ENCODE results near the gene MAP4. TPM values are rescaled to one million over a fixed set of nuclear protein-coding genes. Genes with fewer than 3 reads are reported as not detected.
A peak's percentile ranks its signal among the peaks of the same experiment; 100 is the strongest.

Gene MAP4
- total and polyA plus RNA-seq, 8 donors = 31.0 to 146 (median 92.4) TPM

- TF ChIP-seq, protein P1, sequence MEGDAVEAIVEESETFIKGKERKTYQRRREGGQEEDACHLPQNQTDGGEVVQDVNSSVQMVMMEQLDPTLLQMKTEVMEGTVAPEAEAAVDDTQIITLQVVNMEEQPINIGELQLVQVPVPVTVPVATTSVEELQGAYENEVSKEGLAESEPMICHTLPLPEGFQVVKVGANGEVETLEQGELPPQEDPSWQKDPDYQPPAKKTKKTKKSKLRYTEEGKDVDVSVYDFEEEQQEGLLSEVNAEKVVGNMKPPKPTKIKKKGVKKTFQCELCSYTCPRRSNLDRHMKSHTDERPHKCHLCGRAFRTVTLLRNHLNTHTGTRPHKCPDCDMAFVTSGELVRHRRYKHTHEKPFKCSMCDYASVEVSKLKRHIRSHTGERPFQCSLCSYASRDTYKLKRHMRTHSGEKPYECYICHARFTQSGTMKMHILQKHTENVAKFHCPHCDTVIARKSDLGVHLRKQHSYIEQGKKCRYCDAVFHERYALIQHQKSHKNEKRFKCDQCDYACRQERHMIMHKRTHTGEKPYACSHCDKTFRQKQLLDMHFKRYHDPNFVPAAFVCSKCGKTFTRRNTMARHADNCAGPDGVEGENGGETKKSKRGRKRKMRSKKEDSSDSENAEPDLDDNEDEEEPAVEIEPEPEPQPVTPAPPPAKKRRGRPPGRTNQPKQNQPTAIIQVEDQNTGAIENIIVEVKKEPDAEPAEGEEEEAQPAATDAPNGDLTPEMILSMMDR (IDR thresholded peaks at IDR 0.05) = no peak
- TF ChIP-seq POLR2A (IDR thresholded peaks at IDR 0.05) = no peak
- no peak for TF ChIP-seq POLR2AphosphoS5 (IDR thresholded peaks at IDR 0.05)
- TF ChIP-seq EP300 (IDR thresholded peaks at IDR 0.05) = no peak
These were observed 146.1 kb downstream of the MAP4 start for GRCh38 chr3:47870156-47870555.

GRCh38 chr3:47868306-47868705, 147.9 kb downstream of the MAP4 start:
- Histone ChIP-seq H3K27me3 (no peaks in the 10 kb centered on the region), H3K4me1 (peaks cover 0 to 23% (median 8%) of the 10 kb centered on the region in 4 donors), H3K36me3 (peaks cover 75 to 100% (median 99%) of the 10 kb centered on the region in 4 donors), H3K9me3 (no peaks in the 10 kb centered on the region), H3K27ac (no peak overlapping the region), H3K4me3 (no peak overlapping the region)
- WGBS, 5 donors = 95 to 100% (median 98%) methylated on average over 2 of the region's 2 CpGs
- DNase-seq = peak in 1 of 2 donors; percentile 1
- intact Hi-C loops (cut with DNase I; ENCODE audit: low total_unique reads) = no loop called here
- no peak for TF ChIP-seq EP300 (IDR thresholded peaks at IDR 0.05)
- TF ChIP-seq POLR2A (IDR thresholded peaks at IDR 0.05) = no peak
- TF ChIP-seq, protein P1 (IDR thresholded peaks at IDR 0.05) = no peak
- TF ChIP-seq POLR2AphosphoS5 (IDR thresholded peaks at IDR 0.05) = no peak

More at GRCh38 chr3:47870156-47870555, 146.1 kb downstream of the MAP4 start:
- H3K27me3 ChIP-seq = no peaks in the 10 kb centered on the region
- intact Hi-C loops (cut with DNase I; ENCODE audit: low total_unique reads) = no loop called here
- 90 to 97% (median 94%) methylated on average over 3 of the region's 3 CpGs for WGBS, 5 donors
- peaks cover 0 to 32% (median 13%) of the 10 kb centered on the region in 4 donors for H3K4me1 ChIP-seq
- H3K4me3 ChIP-seq = no peak overlapping the region
- DNase-seq = no peak
- no peak overlapping the region for H3K27ac ChIP-seq
- H3K36me3 ChIP-seq = peaks cover 67 to 99% (median 98%) of the 10 kb centered on the region in 4 donors
- no peaks in the 10 kb centered on the region for H3K9me3 ChIP-seq

GRCh38 chr3:47867451-47868044, 148.7 kb downstream of the MAP4 start:
- H3K36me3 ChIP-seq = peaks cover 78 to 100% (median 99%) of the 10 kb centered on the region in 4 donors
- H3K27me3 ChIP-seq = no peaks in the 10 kb centered on the region
- 89 to 95% (median 92%) methylated on average over 6 to 8 of the region's 8 CpGs for WGBS, 5 donors
- intact Hi-C loops (cut with DNase I; ENCODE audit: low total_unique reads) = no loop called here
- H3K9me3 ChIP-seq = no peaks in the 10 kb centered on the region
- no peak overlapping the region for H3K27ac ChIP-seq
- TF ChIP-seq POLR2AphosphoS5 (IDR thresholded peaks at IDR 0.05) (no peak), POLR2A (IDR thresholded peaks at IDR 0.05) (no peak), EP300 (IDR thresholded peaks at IDR 0.05) (no peak)
- TF ChIP-seq, protein P1 (IDR thresholded peaks at IDR 0.05) = no peak
- H3K4me3 ChIP-seq = no peak overlapping the region
- peak in 1 of 2 donors; percentile 8 for DNase-seq
- H3K4me1 ChIP-seq = peaks cover 0 to 18% (median 8%) of the 10 kb centered on the region in 4 donors

- 42 to 59% (median 58%) methylated on average over 3 of the region's 3 CpGs for WGBS, 5 donors
- peaks cover 57 to 96% (median 89%) of the 10 kb centered on the region in 4 donors for H3K36me3 ChIP-seq
- no peak for TF ChIP-seq POLR2AphosphoS5 (IDR thresholded peaks at IDR 0.05)
- TF ChIP-seq EP300 (IDR thresholded peaks at IDR 0.05) = no peak
- no peak for TF ChIP-seq POLR2A (IDR thresholded peaks at IDR 0.05)
- TF ChIP-seq, protein P1 (IDR thresholded peaks at IDR 0.05) = no peak
- H3K9me3 ChIP-seq = no peaks in the 10 kb centered on the region
- peak in 1 of 2 donors; percentile 9 for DNase-seq
- H3K27ac ChIP-seq = no peak overlapping the region
- no peaks in the 10 kb centered on the region for H3K4me1 ChIP-seq
- H3K27me3 ChIP-seq = no peaks in the 10 kb centered on the region
- no peak overlapping the region for H3K4me3 ChIP-seq
- intact Hi-C loops (cut with DNase I; ENCODE audit: low total_unique reads) = no loop called here
These were observed 151.0 kb downstream of the MAP4 start for GRCh38 chr3:47865192-47865591.

All from stomach (tissue), 9 donors.